NB4 (cell line): ENCODE data around the gene HEXIM1.

ENCODE experiments used
- MYC ChIP-seq: IDR thresholded peaks from 2 replicates; pipeline ENCODE4 v1.6.1; 2011; ENCODE audit warnings: low read depth, low read length
- POLR2A ChIP-seq: IDR thresholded peaks from 2 replicates; pipeline ENCODE4 v1.6.1; 2011; ENCODE audit warnings: mild to moderate bottlenecking; ENCODE audit not compliant: insufficient read length; ENCODE audit errors: extremely low read depth
- TF ChIP-seq, protein P1 (sequence below): IDR thresholded peaks from one replicate; pipeline ENCODE4 v1.5.1; 2012; ENCODE audit warnings: low read depth, low read length

DNA sequence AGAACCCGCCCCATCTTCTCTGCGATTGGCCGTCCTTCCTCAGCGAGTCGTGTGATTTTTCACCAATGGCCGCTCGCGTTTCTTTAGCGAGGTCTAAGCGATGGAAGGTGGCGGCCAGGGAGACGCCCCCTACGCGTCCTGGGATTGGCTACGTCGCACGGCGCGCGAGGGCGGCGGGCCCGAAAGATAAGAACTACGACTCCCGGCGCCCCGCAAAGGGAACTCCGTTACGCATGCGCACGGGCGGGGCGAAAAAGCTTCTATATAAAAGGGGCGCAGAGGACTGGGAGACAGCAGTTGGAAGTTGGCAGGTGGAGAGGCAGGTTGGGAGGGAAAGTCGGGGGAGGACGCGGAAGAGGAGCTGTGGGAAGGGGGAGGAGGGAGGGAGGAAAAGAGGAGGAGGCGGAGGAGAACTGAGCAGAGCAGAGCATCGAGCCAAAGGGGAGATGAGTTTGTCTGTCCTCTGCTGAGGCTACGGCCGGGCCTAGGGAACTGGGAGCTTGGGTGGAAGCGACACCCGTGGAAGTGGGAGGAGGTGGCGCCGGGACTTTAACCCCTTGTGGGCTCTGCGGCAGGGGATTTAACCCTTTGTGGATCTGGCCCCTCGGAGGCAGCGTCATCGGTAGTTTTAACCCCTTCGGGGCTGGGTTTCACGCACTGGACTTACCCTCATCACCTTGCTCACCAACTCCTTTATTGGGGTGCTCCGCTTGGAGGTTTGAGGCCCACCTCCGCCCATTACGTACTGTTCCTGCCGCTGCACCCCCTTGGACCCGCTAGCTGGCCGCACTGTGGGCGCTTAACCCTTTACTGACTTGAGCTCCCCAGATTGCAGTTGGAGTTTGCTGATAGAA, at the start of gene HEXIM1:
- TF ChIP-seq, protein P1, sequence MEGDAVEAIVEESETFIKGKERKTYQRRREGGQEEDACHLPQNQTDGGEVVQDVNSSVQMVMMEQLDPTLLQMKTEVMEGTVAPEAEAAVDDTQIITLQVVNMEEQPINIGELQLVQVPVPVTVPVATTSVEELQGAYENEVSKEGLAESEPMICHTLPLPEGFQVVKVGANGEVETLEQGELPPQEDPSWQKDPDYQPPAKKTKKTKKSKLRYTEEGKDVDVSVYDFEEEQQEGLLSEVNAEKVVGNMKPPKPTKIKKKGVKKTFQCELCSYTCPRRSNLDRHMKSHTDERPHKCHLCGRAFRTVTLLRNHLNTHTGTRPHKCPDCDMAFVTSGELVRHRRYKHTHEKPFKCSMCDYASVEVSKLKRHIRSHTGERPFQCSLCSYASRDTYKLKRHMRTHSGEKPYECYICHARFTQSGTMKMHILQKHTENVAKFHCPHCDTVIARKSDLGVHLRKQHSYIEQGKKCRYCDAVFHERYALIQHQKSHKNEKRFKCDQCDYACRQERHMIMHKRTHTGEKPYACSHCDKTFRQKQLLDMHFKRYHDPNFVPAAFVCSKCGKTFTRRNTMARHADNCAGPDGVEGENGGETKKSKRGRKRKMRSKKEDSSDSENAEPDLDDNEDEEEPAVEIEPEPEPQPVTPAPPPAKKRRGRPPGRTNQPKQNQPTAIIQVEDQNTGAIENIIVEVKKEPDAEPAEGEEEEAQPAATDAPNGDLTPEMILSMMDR = no peak
- peak; percentile 100 for TF ChIP-seq POLR2A
- TF ChIP-seq MYC = no peak; the same call in 1 of the 2 replicates
